HepG2 (cell line): ENCODE data around the gene APC2. TPM values are rescaled to one million over a fixed set of nuclear protein-coding genes. Genes with fewer than 3 reads are reported as not detected.

Source experiments
- ATAC-seq: fragments of 200-7000 bp; cut with Tn5 transposase; 3 replicates; pipeline ENCODE4 v1.9.1; 2020; ENCODE audit warnings: mild to moderate bottlenecking, moderate library complexity
- BruUV-seq: library from RNA; stranded (reverse); fragments of 400-500 nt; replicated peaks from 2 replicates; lab custom pipeline; 2021; lab: Mats Ljungman, UMichigan
- CTCF ChIA-PET: fragments of 300-600 bp; formaldehyde crosslinking; extraction: SDS; loops from one replicate; lab custom pipeline; 2021; ENCODE audit warnings: low total read pairs, inconsistent platforms, low intra/inter-chr PET ratio; lab: Yijun Ruan, JAX
- POLR2A ChIA-PET: fragments of 350-600 bp; sonication (Branson Sonifier 250); formaldehyde crosslinking; loops from one replicate; lab custom pipeline; 2020; ENCODE audit warnings: antibody characterized with exemption, inconsistent platforms; lab: Yijun Ruan, JAX
- DNase-seq: peaks from one replicate; pipeline ENCODE4 v3.0.0-alpha.2; 2015; ENCODE audit warnings: low spot score
- FAIRE-seq: peaks from 3 replicates; lab custom pipeline; 2011; peaks lifted over from hg19 to GRCh38; lab: Jason Lieb, UNC
- H2AFZ ChIP-seq: one replicate; pipeline ENCODE4 v1.6.1; 2011; ENCODE audit warnings: low read length, inconsistent platforms
- H3K27ac ChIP-seq: fragments of 300-600 bp; 3 replicates; pipeline ENCODE4 v1.8.0; 2011; ENCODE audit warnings: mixed run types, mild to moderate bottlenecking, mixed read lengths, low read length, inconsistent platforms; ENCODE audit not compliant: insufficient read depth; ENCODE audit errors: extremely low read length
- H3K27me3 ChIP-seq, 2 experiments: fragments of 200-600 bp in 1 of 2; 2 replicates in 1 of 2; 3 replicates in 1 of 2; pipeline versions ENCODE4 v1.6.0 to v1.8.0; 2011; ENCODE audit warnings: low read length in 2 of 2, mild to moderate bottlenecking in 2 of 2, moderate library complexity in 2 of 2, inconsistent platforms in 1 of 2; ENCODE audit not compliant: insufficient read depth in 2 of 2, control insufficient read depth in 1 of 2
- H3K36me3 ChIP-seq, 2 experiments: fragments of 200-600 bp in 1 of 2; replicated peaks in 1 of 2; 2 replicates in 1 of 2; 3 replicates in 1 of 2; pipeline versions ENCODE4 v1.5.1 to v1.8.0; 2011; ENCODE audit warnings: low read length in 2 of 2, inconsistent platforms in 1 of 2; ENCODE audit not compliant: insufficient read depth in 2 of 2, control insufficient read depth in 1 of 2
- H3K4me1 ChIP-seq: 2 replicates; pipeline ENCODE4 v1.5.1; 2012; ENCODE audit warnings: low read length, inconsistent platforms; ENCODE audit not compliant: insufficient read depth
- H3K4me2 ChIP-seq: 2 replicates; pipeline ENCODE4 v1.6.0; 2011; ENCODE audit warnings: low read depth, low read length, inconsistent platforms
- H3K4me3 ChIP-seq, 3 experiments: fragments of 200-600 bp in 1 of 3; sonication (generic), shearing (Covaris generic) in 1 of 3; replicated peaks in 1 of 3; 2 replicates each; pipeline ENCODE4 v1.5.1; 2011 to 2016; ENCODE audit warnings: low read length in 3 of 3, inconsistent platforms in 2 of 3, low read depth in 2 of 3, mild to moderate bottlenecking in 2 of 3, control low read depth in 1 of 3, mixed read lengths in 1 of 3; ENCODE audit not compliant: insufficient read depth in 1 of 3
- H3K79me2 ChIP-seq: one replicate; pipeline ENCODE4 v1.6.1; 2011; ENCODE audit warnings: low read length, inconsistent platforms; ENCODE audit not compliant: insufficient read depth
- H3K9ac ChIP-seq: 2 replicates; pipeline ENCODE4 v1.6.0; 2011; ENCODE audit warnings: mild to moderate bottlenecking, low read depth, low read length, inconsistent platforms; ENCODE audit not compliant: insufficient read depth
- H3K9me3 ChIP-seq: 2 replicates; pipeline ENCODE4 v1.5.1; 2012; ENCODE audit warnings: mild to moderate bottlenecking, low read length
- H4K20me1 ChIP-seq: 2 replicates; pipeline ENCODE4 v1.6.0; 2011; ENCODE audit warnings: inconsistent platforms, mild to moderate bottlenecking, low read length, moderate library complexity; ENCODE audit not compliant: insufficient read depth
- AGO2 ChIP-seq: fragments of 200-400 bp; formaldehyde crosslinking; optimal IDR thresholded peaks from 2 replicates; pipeline ENCODE3; 2017; ENCODE audit warnings: mild to moderate bottlenecking, low read depth, low read length, moderate library complexity
- DBP ChIP-seq: sonication (generic); formaldehyde crosslinking; IDR thresholded peaks from 2 replicates; pipeline ENCODE4 v1.4.0; 2020; ENCODE audit warnings: missing genetic modification reagents; ENCODE audit errors: not compliant biosample characterization
- NFATC3 ChIP-seq: sonication (generic); formaldehyde crosslinking; IDR thresholded peaks from 2 replicates; pipeline ENCODE4 v1.5.1; 2020; ENCODE audit warnings: mild to moderate bottlenecking, missing genetic modification reagents
- SRSF4 ChIP-seq: fragments of 200-400 bp; formaldehyde crosslinking; IDR thresholded peaks from one replicate; pipeline ENCODE4 v1.6.1; 2018; ENCODE audit warnings: mild to moderate bottlenecking, low read depth, low read length, moderate library complexity; ENCODE audit not compliant: poor library complexity, severe bottlenecking
- THAP7 ChIP-seq: sonication (generic); formaldehyde crosslinking; IDR thresholded peaks from 2 replicates; pipeline ENCODE4 v1.8.1; 2023; ENCODE audit warnings: mild to moderate bottlenecking, missing genetic modification reagents
- WGBS: methylation state at CpG from one replicate; pipeline ENCODE4 v1.1.6; 2017; ENCODE audit warnings: low lambda C conversion rate; 5-methylcytosine and 5-hydroxymethylcytosine counted together
- in situ Hi-C: cut with HindIII; loops from 2 replicates; pipeline ENCODE4 v1.10.0; 2017; ENCODE audit warnings: low pct_unique_long_range_greater_than_20kb; ENCODE audit not compliant: extremely low pct_ligation_motif_present
- intact Hi-C: fragments of 100-400 bp; cut with micrococcal nuclease; formaldehyde crosslinking; loops from one replicate; pipeline ENCODE4 v1.10.0; 2022; ENCODE audit not compliant: unreplicated experiment
- polyA plus RNA-seq, 8 experiments: library from polyadenylated mRNA; depleted of rRNA in 3 of 8; stranded (reverse) in 7 of 8; unstranded in 1 of 8; fragments of >200 nt; fragmentation: Illumina TruSeq in 4 of 8; extraction: Trizol in 4 of 8; gene quantifications; 2 replicates each; pipeline versions ENCODE4 v1.2.1 to v1.2.3, GENCODE V29; 2011 to 2016; ENCODE audit warnings: low read depth in 4 of 8, missing spikeins in 1 of 8, mixed read lengths in 1 of 8; ENCODE audit not compliant: insufficient read depth in 1 of 8
- total RNA-seq, 5 experiments: library from RNA; depleted of rRNA; stranded (reverse); fragments of >200 nt; fragmentation: Illumina TruSeq; extraction: Trizol; gene quantifications; 2 replicates each; pipeline ENCODE4 v1.2.3, GENCODE V29; 2016; ENCODE audit warnings: low read depth in 1 of 5

APC2 gene
- total and polyA plus RNA-seq, 2 of the 13 experiments (the other 11 are each of a cell fraction or from before 2014, with no cell fraction given), result 0.08 to 0.22 TPM

- TF ChIP-seq DBP (CRISPR knock-in tag) (no peak), AGO2 (peak; percentile 83), NFATC3 (no peak), SRSF4 (no peak), THAP7 (no peak)
- H3K4me2 ChIP-seq, result no peak overlapping the region
- no peaks in the 10 kb centered on the region for H3K9me3 ChIP-seq
- ATAC-seq, result no peak
- CTCF ChIA-PET, result no interaction called here
- POLR2A ChIA-PET, result interaction anchor here (1.3 to 2.8 kb wide), 3 partner anchors 15 to 207 kb away, joined by 3 to 16 read pairs (median 15); partner anchors contain the start of genes CIRBP, PCSK4 and REEP6
- H3K79me2 ChIP-seq, result peaks cover 16% of the 10 kb centered on the region
- no peak overlapping the region for H3K4me3 ChIP-seq
- no peak overlapping the region for H3K9ac ChIP-seq
- no peaks in the 10 kb centered on the region for H3K27me3 ChIP-seq
- in situ Hi-C loops, result no loop called here
- H4K20me1 ChIP-seq, result peaks cover 12% of the 10 kb centered on the region
- no peak overlapping the region for H3K27ac ChIP-seq
- no peak overlapping the region for H2AFZ ChIP-seq
- FAIRE-seq, result no peak
- no TSS peak for BruUV-seq
- H3K36me3 ChIP-seq, result peaks cover 2 to 8% of the 10 kb centered on the region in 2 experiments; a peak in 3 of 5 replicates
- intact Hi-C loops, result no loop called here
- WGBS, result 97% methylated on average over 11 of the region's 31 CpGs
- peaks cover 40% of the 10 kb centered on the region for H3K4me1 ChIP-seq
- no peak for DNase-seq
Measured at GRCh38 chr19:1475751-1476437, 26.0 kb downstream of the APC2 start.
